ENCODE results near the gene REELD1. TPM values are rescaled to one million over a fixed set of nuclear protein-coding genes. Genes with fewer than 3 reads are reported as not detected.

The REELD1 gene
- total RNA-seq, 2 donors from 2014 or later: 1.1 TPM; not detected in 1

GRCh38 chr4:146257511-146257910 is 43.2 kb downstream of the REELD1 start:
- H3K36me3 ChIP-seq: no peaks in the 10 kb centered on the region
- no peaks in the 10 kb centered on the region for H3K27me3 ChIP-seq (replicated peaks; ENCODE audit: insufficient read depth)
- no peaks in the 10 kb centered on the region for H3K4me1 ChIP-seq (ENCODE audit: control insufficient read depth in 1 of 2, low read depth in 2 of 2)
- DNase-seq (ENCODE audit: low spot score) (no peak), ATAC-seq (ENCODE audit: insufficient number of reproducible peaks, low FRiP score, low read depth) (no peak)
- H3K4me3 ChIP-seq: no peak overlapping the region
- no peak for TF ChIP-seq CTCF (IDR thresholded peaks at IDR 0.05)
- H3K9me3 ChIP-seq: no peaks in the 10 kb centered on the region
- no peak overlapping the region for H3K27ac ChIP-seq

- H3K4me1 ChIP-seq (ENCODE audit: control insufficient read depth in 1 of 2, low read depth in 2 of 2): no peaks in the 10 kb centered on the region
- H3K9me3 ChIP-seq: no peaks in the 10 kb centered on the region
- H3K36me3 ChIP-seq: no peaks in the 10 kb centered on the region
- no peak overlapping the region for H3K4me3 ChIP-seq
- ATAC-seq (ENCODE audit: insufficient number of reproducible peaks, low FRiP score, low read depth) (no peak), DNase-seq (ENCODE audit: low spot score) (no peak)
- TF ChIP-seq CTCF (IDR thresholded peaks at IDR 0.05): no peak
- H3K27ac ChIP-seq: no peak overlapping the region
- no peaks in the 10 kb centered on the region for H3K27me3 ChIP-seq (replicated peaks; ENCODE audit: insufficient read depth)
These were observed 46.2 kb downstream of the REELD1 start for GRCh38 chr4:146260521-146260920.

GRCh38 chr4:146261041-146261440 is 46.7 kb downstream of the REELD1 start:
- H3K4me1 ChIP-seq (ENCODE audit: control insufficient read depth in 1 of 2, low read depth in 2 of 2): no peaks in the 10 kb centered on the region
- no peak for TF ChIP-seq CTCF (IDR thresholded peaks at IDR 0.05)
- no peaks in the 10 kb centered on the region for H3K9me3 ChIP-seq
- no peaks in the 10 kb centered on the region for H3K27me3 ChIP-seq (replicated peaks; ENCODE audit: insufficient read depth)
- no peak for DNase-seq (ENCODE audit: low spot score)
- H3K27ac ChIP-seq: no peak overlapping the region
- no peak overlapping the region for H3K4me3 ChIP-seq
- ATAC-seq (ENCODE audit: insufficient number of reproducible peaks, low FRiP score, low read depth): no peak
- H3K36me3 ChIP-seq: no peaks in the 10 kb centered on the region

GRCh38 chr4:146263793-146264192 is 49.5 kb downstream of the REELD1 start:
- Histone ChIP-seq H3K36me3 (no peaks in the 10 kb centered on the region), H3K4me3 (no peak overlapping the region), H3K4me1 (ENCODE audit: control insufficient read depth in 1 of 2, low read depth in 2 of 2) (no peaks in the 10 kb centered on the region), H3K9me3 (no peaks in the 10 kb centered on the region), H3K27ac (no peak overlapping the region), H3K27me3 (replicated peaks; ENCODE audit: insufficient read depth) (no peaks in the 10 kb centered on the region)
- ATAC-seq (ENCODE audit: insufficient number of reproducible peaks, low FRiP score, low read depth) (no peak), DNase-seq (ENCODE audit: low spot score) (no peak)
- no peak for TF ChIP-seq CTCF (IDR thresholded peaks at IDR 0.05)

- no peaks in the 10 kb centered on the region for H3K9me3 ChIP-seq
- H3K4me1 ChIP-seq (ENCODE audit: control insufficient read depth in 1 of 2, low read depth in 2 of 2): no peaks in the 10 kb centered on the region
- no peaks in the 10 kb centered on the region for H3K27me3 ChIP-seq (replicated peaks; ENCODE audit: insufficient read depth)
- no peaks in the 10 kb centered on the region for H3K36me3 ChIP-seq
- DNase-seq (ENCODE audit: low spot score) (no peak), ATAC-seq (ENCODE audit: insufficient number of reproducible peaks, low FRiP score, low read depth) (no peak)
- TF ChIP-seq CTCF (IDR thresholded peaks at IDR 0.05): no peak
- H3K27ac ChIP-seq: no peak overlapping the region
- H3K4me3 ChIP-seq: no peak overlapping the region
These were observed 51.7 kb downstream of the REELD1 start for GRCh38 chr4:146265950-146266490.

Data from thoracic aorta (tissue), 2 donors.